ENCODE results near the gene RPL15.
"Not testable (repeated sequence)": the region's sequence is repeated elsewhere in the genome, so short reads cannot be mapped to it uniquely, and the experiment has no call there.

The RPL15 gene

DNA sequence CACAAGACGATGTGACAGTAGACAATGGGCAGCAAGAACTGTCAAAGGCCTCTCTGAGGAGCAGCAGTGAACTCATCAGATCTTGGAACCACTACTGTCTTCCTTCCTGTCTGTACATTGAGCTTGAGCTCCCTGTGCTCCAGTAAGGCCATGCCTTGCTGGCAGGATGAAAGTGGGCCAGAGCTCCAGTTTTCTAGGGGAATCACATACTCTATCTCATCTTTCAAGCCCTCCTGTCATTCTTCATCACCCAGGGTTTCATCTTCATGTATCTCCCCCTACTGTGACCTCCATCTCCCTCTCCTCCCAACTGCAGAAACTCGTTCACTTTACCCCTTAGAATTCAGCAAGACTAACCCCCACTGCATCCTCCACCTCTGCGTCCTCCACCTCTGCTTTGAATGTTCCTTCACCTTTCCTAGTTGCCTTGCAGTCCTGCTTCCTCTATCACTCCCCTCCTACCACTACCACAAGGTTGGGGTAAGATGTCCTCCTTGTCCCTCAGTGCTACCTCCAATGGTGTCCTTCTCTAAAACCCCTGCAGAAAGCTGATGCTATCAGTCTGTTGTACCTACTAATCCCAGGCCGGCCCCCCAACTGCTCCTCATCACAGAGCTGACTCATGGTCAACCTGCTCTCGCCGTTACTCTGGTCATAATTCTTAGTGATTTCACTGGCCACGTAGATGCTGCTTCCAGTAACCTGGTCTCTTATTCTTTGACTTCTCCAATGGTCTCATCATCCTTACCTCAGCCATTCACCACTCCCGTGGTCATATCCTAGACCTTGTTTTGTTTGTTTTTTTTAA lies 22.5 kb upstream of the RPL15 start:
- DNase-seq, result no peak

DNA sequence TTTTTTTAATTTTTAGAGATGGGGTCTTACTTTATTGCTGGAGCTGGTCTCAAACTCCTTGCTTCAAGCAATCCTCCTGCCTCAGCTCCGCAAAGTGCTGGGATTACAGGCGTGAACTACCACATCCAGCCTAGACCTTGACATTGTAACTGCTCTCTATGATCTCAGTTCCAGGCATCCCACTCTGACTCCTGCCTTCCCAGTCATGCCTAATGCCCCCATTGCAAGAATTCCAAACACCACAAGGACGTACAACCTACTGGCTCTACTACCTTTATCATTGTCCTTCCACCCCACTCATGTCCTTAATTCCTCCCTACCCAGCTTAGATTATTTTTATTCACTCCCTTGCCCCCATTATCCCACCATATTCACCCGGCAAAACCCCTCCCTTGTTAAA lies 21.8 kb upstream of the RPL15 start:
- DNase-seq, result no peak

DNA sequence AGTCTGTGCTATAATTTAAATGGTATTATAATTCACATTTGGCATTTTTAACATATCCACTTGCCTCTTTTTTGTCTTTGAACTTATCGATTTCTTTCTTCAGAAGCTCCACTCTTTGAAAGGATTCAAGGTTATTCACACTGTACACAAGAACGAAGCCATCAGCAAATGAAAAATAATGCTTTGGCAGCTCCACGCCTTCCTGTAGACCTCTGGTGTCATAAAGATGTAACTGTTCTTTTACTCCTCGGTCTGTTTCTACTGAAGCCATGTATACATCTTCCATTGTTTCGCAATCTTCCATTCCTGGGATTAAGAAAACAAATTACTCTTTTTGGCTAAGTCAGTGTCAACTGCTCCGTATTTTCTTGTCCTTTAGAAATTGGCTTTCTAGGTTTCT lies 16.2 kb upstream of the RPL15 start:
- no peak for DNase-seq

DNA sequence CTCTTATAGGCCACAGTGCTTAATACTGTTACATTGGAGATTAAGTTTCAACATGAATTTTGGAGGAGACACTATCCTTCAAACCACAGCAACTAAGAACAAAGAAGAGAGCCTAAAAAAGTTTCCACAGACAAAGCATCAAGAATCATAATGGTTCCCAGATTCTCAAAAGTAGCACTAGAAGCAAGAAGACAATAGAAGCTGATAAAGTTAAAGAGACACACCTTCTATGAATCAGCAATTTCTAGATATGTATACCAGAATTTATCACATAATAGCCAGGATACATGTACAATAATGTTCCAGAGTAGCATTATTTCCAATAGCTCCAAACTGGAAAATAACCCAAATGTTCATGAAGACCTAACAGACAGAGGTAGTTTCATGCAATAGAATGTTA lies 12.4 kb upstream of the RPL15 start:
- DNase-seq, result no peak

DNA sequence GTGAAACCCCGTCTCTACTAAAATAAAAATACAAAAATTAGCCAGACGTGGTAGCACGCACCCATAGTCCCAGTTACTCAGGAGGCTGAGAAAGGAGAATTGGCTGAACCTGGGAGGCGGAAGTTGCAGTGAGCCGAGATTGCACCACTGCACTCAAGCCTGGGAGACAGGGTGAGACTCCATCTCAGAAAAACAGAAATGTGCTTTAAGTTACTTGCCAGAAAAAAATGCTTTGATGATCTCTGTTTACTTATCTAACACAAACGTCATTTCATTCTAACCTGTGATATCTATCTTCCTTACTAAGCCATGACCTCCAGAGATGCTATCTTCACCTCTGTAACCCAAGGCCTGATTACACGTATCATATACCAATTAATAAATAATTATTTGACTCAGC lies 7.6 kb upstream of the RPL15 start:
- DNase-seq, result no peak

DNA sequence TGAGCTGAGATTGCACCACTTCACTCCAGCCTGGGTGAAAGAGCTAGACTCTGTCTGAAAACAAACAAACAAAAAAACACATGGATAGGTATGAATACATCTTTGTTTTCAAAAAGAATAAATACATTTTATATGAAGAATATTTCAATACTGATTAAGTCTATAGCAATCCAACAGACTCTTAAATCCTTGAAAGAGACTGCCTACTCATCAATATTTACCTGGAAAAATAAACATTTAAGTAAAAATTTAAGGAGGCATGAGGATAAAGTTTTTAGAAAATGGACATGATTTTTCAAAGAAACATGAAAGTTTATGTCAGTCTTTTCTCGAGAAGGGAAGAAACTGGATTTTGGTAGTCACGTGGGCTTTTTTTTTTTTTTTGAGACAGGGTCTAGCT lies 5.5 kb upstream of the RPL15 start:
- no peak for DNase-seq

DNA sequence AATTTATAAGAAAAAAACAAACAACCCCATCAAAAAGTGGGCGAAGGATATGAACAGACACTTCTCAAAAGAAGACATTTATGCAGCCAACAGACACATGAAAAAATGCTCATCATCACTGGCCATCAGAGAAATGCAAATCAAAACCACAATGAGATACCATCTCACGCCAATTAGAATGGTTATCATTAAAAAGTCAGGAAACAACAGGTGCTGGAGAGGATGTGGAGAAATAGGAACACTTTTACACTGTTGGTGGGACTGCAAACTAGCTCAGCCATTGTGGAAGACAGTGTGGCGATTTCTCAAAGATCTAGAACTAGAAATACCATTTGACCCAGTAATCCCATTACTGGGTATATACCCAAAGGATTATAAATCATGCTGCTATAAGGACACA lies 4.6 kb upstream of the RPL15 start:
- DNase-seq, result not testable (repeated sequence)

DNA sequence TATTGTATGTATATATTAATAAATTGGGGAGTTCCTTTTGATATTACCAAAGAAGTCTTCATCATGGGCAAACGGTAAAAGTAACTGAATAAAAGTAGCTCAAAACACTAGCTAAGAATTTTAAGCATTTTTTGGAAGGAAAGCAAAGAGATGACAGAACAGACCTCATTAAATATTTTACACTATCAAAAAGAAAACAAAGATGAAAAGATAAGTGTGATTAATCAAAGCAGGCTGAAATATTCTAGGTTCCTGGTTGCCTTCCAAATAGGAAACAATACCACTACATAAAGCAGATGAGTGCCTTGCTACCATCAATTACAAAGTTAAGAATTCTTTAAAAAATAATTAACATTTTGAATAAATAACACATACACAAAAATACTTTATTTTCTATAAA lies 3.8 kb upstream of the RPL15 start:
- DNase-seq, result no peak

DNA sequence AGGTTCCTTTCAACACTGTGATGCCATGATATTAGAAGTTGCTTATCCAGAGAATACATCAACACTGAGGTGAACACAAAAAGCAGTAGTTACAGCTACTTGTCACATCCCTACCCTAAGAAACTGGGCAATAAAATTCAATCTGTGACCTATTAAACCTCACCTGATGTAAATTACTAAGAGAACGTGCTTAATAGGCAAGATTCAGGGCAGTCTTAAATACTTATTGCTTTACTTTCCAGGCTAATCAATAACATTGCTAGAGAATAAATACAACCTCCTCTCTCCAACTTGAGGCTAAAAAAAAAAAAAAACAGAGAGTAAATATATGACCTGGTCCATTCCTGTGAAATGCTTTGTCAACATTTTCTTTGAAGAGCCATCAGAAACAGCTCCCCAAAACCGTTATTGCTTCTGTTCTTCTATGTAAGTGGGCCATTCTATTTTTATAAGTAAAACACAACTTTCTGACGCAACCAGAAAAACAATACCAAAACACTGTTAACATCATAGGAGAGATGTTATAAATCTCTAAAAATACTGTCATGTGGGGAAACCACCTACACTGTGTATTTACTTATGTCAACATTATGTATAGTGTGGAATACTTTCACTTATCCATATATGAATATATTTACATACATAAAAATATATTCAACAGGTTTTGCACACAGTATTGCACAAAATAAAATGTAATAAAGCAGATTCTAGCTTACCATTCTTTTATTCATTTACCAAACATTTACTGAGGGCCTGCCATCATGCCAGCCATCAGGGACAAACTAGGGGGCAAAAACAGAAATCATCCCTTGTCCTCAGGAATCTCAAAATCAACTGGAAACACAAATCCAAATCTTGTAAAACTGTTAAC lies 2.8 kb upstream of the RPL15 start:
- no peak for DNase-seq

DNA sequence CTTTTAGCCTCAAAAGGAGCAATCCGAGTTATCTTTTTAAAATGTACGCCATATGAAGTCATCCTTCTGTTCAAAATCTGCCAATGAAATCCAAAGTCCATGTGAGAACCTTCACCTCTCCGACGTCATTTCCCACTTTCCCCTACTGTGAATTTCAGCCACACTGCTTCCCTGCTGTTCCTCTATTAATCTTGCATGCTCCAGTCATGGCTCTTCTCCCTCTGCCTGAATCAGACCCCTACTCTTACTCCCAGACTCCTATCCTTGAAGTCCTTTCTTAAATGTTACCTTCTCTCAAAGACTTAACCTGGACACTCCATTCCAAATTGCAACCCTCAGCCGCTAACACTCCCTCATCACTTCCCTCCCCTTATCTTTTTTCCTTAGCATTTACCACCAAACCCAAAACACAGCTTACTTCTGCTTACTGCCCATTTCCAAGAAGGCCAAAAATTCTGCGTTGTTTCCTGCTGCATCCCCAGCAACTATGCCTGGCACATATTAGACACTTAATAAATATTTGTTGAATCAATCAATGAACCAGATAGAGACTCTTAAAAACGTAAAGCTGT lies 1.3 kb upstream of the RPL15 start:
- no peak for DNase-seq

DNA sequence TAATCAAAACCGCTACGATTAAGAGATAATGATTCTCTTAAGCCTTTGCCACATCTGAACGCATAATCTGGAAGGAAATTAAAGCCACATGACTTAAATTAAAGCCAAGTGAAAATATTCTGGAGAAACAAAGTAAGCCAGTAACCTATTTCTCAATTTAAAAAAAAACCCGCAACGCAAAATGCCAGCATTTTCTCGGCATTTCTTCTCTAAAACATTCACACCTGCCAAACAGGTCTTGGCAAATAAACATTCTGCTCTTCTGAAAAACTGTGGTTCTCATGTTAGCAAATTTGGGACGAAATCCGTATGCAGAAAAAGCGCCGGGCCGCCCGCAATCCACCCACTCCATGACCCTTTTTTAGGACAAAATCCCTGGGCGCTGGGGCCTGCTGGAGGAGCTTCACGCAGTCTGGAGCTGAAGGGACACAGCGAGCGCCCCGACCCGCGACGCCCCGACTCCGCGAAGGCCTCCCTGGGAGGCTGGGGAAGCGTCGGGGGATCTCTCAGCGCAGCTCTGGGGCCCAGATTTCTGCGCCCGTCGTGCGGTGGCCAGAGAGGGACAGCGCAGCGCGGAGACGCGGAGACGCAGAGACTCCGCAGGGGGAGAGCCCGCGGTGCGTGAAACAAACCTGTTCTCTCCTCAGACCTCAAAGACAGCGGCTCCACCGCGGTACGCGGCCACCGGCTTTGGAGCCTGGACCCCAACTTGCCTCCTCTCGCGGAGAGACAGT lies 613 bp upstream of the RPL15 start:
- no peak for DNase-seq

DNA sequence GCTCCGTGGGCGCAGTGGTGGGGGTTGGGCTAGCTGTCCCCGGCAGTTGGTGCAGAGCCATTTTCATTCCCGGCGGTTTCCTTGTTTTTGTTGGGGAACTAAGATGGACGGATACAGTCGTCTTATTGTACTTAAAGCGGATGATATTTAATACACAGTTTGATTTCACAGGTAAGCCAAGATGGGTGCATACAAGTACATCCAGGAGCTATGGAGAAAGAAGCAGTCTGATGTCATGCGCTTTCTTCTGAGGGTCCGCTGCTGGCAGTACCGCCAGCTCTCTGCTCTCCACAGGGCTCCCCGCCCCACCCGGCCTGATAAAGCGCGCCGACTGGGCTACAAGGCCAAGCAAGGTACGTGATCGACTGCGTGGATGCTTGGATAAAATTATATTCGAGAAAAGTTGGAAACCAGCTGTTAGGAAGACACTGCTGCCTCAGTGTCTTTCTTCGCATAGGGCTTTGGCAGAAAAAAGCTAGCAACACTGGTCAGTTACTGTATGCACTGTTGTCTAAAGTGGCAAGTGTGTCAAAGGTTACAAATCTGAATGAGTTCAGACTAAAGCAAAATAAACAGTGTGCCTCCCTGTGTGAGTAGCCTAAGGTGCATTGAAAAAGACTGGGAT lies 859 bp downstream of the RPL15 start:
- DNase-seq, result not testable (repeated sequence)

DNA sequence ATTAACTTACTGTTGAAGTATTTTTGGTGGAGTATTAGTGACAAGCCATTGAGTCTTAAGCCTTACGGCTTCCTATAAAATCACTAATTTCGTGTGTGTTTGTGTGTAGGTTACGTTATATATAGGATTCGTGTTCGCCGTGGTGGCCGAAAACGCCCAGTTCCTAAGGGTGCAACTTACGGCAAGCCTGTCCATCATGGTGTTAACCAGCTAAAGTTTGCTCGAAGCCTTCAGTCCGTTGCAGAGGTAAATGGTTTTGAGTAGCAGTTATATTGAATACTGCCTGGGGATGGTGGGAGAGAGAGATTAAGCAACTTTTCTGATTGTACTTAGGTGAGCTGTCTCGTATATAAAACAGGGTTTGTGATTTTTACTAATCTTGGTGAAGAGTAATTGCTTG lies 1.4 kb downstream of the RPL15 start:
- DNase-seq, result not testable (repeated sequence)

DNA sequence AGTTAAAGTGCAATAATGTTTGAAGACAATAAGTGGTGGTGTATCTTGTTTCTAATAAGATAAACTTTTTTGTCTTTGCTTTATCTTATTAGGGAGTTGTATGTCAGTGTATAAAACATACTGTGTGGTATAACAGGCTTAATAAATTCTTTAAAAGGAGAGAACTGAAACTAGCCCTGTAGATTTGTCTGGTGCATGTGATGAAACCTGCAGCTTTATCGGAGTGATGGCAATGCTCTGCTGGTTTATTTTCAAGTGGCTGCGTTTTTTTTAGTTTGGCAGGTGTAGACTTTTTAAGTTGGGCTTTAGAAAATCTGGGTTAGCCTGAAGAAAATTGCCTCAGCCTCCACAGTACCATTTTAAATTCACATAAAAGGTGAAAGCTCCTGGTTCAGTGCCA lies 2.7 kb downstream of the RPL15 start:
- DNase-seq, result no peak

DNA sequence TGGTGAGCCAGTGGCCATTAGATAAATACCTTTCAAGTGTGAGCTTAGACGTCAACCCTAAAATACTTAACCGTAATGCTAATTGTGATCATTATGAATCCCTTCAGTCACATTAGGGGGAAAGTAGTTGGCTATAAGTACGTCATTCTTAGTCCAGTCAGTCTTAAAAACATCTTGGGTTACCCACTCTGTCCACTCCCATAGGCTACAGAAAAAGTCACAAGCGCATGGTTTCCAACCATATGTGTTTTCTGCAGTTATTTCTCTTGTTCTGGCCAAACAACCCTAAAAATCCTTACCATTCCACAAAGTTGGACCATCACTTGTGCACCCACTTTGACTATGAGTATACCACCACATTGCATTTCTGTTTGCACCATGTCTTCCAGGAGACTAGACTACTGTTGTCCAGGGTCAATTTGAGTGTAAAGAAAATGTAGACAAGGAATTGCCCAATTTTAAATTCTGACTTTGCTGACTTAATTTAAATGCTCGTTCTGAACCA lies 3.3 kb downstream of the RPL15 start:
- DNase-seq, result no peak

DNA sequence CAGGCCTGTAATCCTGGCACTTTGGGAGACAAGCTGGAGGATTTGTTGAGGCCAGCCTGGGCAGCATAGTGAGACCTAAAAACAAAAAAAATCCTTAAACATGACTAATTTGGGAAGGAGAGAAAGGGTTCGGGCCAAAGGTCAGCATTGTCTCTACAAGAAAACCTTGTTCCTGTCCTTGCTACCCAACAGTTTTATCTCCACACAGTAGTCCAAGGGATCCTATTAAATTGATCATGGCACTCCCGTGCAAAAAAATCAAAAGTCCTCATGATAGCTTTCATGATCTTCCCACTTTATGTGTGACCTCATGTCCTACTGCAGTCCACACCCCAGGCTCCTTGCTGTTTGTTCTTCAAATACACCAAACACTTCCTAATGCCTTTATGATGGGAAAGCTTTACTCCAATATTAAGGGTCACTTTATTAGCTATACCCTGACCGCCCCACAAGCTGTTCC lies 4.2 kb downstream of the RPL15 start:
- DNase-seq, result no peak

DNA sequence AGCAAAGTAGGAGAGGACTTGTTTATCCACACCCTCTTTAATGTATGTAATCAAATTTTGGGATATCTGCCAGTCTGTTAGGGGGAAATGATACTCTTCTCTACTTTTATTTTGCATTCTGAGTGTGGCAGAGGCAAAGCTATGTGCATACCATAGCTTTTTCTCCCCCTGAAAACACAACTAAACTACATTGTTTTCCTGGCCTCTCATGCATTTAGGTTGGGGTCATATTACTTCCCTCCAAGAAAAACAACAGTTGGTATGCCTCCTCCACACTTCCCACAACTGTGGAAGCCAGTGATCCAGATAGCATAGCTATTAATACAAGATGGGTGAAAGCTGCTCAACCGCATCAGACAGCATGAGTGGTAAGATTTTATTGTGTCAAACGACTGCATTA lies 6.9 kb downstream of the RPL15 start:
- no peak for DNase-seq

DNA sequence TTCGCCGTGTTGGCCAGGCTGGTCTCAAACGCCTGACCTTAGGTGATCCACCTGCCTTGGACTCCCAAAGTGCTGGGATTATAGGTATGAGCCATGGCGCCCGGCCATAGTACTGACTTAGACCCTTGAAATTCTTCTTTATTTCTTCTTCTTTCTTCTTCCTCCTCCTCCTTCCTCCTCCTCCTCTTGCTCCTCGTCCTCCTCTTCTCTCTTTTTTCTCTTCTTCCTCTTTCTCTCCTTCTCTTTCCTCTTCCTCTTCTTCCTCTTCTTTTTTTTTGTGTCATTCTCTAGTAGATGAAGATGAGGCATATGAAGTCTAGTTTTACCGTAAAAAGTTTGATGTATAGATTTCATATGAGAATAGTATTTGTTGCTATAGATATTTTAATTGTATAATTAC lies 9.3 kb downstream of the RPL15 start:
- no peak for DNase-seq

DNA sequence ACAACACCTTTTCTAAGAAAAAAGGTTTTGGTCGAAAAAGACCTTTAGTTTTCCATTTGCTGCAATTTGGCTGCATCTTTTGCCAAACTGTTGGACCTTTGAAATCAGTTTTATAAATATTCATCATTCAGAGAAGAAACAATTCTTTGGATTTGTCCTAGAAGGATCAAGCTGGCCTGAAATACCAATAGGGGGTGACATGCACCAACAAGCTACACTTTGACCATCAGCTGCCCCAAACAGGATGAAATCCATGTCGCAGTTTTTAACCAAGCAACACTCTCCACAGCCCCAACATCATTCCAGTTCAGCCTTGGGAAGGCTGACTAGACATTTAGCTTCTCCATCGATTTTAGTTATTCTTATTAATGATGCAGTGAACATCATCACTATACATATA lies 9.8 kb downstream of the RPL15 start:
- DNase-seq, result no peak

DNA sequence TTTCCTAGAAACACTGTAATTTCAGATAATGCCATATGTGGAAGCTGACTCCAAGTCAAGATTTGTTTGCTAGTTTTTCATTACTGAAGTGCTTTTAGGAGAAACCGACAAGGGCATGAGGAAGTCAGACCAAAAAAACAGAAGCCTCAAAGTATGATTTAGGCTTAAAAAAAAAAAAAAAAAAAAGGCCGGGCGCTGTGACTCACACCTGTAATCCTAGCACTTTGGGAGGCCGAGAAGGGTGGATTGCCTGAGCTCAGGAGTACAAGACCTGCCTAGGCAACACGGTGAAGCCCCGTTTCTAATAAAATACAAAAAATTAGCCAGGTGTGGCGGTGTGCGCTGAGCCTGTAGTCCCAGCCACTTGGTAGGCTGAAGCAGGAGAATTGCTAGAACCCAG lies 11.6 kb downstream of the RPL15 start:
- no peak for DNase-seq

DNA sequence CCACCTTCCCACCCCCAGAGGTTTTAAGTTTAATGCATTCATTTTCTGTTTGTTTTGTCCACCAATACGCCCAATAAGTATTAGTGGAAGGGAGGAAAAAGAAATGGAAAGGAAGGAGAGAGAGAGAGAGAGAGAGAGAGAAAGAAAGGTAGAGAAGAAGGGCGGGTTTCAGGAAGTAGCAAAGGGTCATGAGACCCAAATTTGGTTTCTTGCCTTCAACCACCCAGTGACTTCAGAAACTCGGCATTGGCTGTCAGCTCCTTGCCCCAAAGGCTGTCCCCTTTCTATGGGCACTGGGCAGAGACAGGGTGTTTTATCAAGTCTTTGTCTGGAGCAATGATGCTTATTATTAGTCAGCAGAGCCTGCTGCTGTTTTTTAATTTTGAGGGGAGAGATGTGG lies 14.7 kb downstream of the RPL15 start:
- no peak for DNase-seq

DNA sequence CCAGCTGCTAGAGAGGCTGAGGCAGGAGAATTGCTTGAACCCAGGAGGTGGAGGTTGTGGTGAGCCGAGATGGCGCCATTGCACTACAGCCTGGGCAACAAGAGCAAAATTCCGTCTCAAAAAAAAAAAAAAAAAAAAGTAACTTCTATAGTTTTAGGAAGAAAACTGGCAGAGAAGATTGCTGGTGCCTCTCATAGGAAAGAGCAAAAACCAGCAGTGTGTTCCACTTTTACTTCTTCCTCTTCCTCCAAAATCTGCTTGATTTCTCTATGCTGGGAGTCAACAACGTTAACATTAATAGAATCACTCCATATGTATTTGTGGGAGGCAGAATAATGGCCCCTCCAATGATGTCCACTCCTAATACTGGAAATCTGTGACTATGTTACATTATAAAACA lies 15.6 kb downstream of the RPL15 start:
- DNase-seq, result no peak

DNA sequence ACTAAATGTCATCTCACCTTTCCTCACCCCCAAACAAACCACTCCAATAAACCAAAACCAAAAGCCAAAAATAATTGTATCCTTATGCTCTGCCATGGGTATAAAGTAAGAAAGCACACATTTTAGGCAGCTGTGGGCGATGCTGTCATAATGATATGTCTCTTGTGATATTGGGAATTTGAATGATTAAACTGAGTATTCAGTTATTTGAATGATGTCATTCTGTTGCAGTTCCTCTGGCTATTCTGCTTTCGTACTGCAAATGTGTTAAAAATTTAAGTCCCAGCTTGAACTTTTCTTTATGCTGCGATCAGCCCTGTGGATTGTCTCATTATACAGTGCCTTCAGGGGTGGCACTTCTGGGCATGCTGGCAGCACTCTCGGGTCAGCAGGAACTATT lies 17.3 kb downstream of the RPL15 start:
- DNase-seq, result no peak

Data from stimulated activated CD4-positive, alpha-beta T cell treated with anti-CD3 and anti-CD28 coated beads, Interleukin-2, amount 100 ng/mL, for 24 hours (primary cell).